GM12878 (cell line): ENCODE data around the gene ACOT7. TPM values are rescaled to one million over a fixed set of nuclear protein-coding genes. Genes with fewer than 3 reads are reported as not detected.

Experiments used
- ATAC-seq: fragments of 200-7000 bp; cut with Tn5 transposase; 3 replicates; pipeline ENCODE4 v1.9.1; 2020; ENCODE audit warnings: mild to moderate bottlenecking, moderate library complexity
- BruUV-seq: library from RNA; stranded (reverse); fragments of 400-500 nt; replicated peaks from 2 replicates; lab custom pipeline; 2021; lab: Mats Ljungman, UMichigan
- CTCF ChIA-PET: fragments of 300-600 bp; sonication (Branson Sonifier 250); formaldehyde crosslinking; extraction: SDS; loops from one replicate; lab custom pipeline; 2021; ENCODE audit warnings: inconsistent platforms; lab: Yijun Ruan, JAX
- POLR2A ChIA-PET: fragments of 350-600 bp; formaldehyde crosslinking; extraction: SDS; loops from one replicate; lab custom pipeline; 2021; ENCODE audit warnings: inconsistent platforms; lab: Charles Lee
- RAD21 ChIA-PET: fragments of 300-600 bp; sonication (Branson Sonifier 250); formaldehyde crosslinking; loops from one replicate; lab custom pipeline; 2023; ENCODE audit warnings: antibody characterized with exemption; ENCODE audit not compliant: unreplicated experiment; lab: Charles Lee
- SMC1A ChIA-PET: fragments of 300-600 bp; sonication (Branson Sonifier 250); formaldehyde crosslinking; loops from one replicate; lab custom pipeline; 2023; ENCODE audit not compliant: unreplicated experiment, uncharacterized antibody; lab: Charles Lee
- DNase-seq: peaks from one replicate; pipeline ENCODE4 v3.0.0-alpha.2; 2011; ENCODE audit warnings: low read depth, low spot score
- FAIRE-seq: peaks from 3 replicates; lab custom pipeline; 2011; peaks lifted over from hg19 to GRCh38; lab: Jason Lieb, UNC
- H2AFZ ChIP-seq: 2 replicates; pipeline ENCODE4 v1.6.0; 2011; ENCODE audit warnings: low read depth, low read length, control low read depth; ENCODE audit not compliant: control insufficient read depth
- H3K27ac ChIP-seq: 2 replicates; pipeline ENCODE4 v1.5.1; 2011; ENCODE audit warnings: control low read depth; ENCODE audit not compliant: control insufficient read depth, insufficient read depth
- H3K27me3 ChIP-seq, 2 experiments: replicated peaks in 1 of 2; 2 replicates each; pipeline versions ENCODE4 v1.6.0 to v1.6.1; 2011; ENCODE audit warnings: low read length in 1 of 2; ENCODE audit not compliant: control insufficient read depth in 2 of 2, insufficient read depth in 2 of 2
- H3K36me3 ChIP-seq, 2 experiments: 2 replicates each; pipeline ENCODE4 v1.5.1; 2011; ENCODE audit warnings: low read length in 1 of 2; ENCODE audit not compliant: control insufficient read depth in 2 of 2, insufficient read depth in 2 of 2
- H3K4me1 ChIP-seq: 2 replicates; pipeline ENCODE4 v1.6.1; 2011; ENCODE audit warnings: mild to moderate bottlenecking, low read length, moderate library complexity, mixed read lengths; ENCODE audit not compliant: control insufficient read depth, insufficient read depth
- H3K4me2 ChIP-seq: 2 replicates; pipeline ENCODE4 v1.6.0; 2011; ENCODE audit warnings: control low read depth; ENCODE audit not compliant: control insufficient read depth, insufficient read depth
- H3K4me3 ChIP-seq: fragments of 200-600 bp; sonication (generic); 2 replicates; pipeline ENCODE4 v1.5.1; 2016
- H3K79me2 ChIP-seq: 2 replicates; pipeline ENCODE4 v1.6.0; 2011; ENCODE audit warnings: low read length; ENCODE audit not compliant: control insufficient read depth, insufficient read depth
- H3K9ac ChIP-seq: 2 replicates; pipeline ENCODE4 v1.8.0; 2011; ENCODE audit warnings: low read length, control low read depth, mixed read lengths; ENCODE audit not compliant: control insufficient read depth, insufficient read depth
- H3K9me3 ChIP-seq: replicated peaks from 3 replicates; pipeline ENCODE4 v1.5.1; 2011; ENCODE audit warnings: mild to moderate bottlenecking, low read length; ENCODE audit not compliant: control insufficient read depth, insufficient read depth
- H4K20me1 ChIP-seq: 2 replicates; pipeline ENCODE4 v1.6.0; 2011; ENCODE audit not compliant: control insufficient read depth, insufficient read depth
- BHLHE40 ChIP-seq, 2 experiments: fragments of 450-650 bp in 1 of 2; IDR thresholded peaks; 2 replicates each; pipeline ENCODE4 v1.6.1; 2011 to 2017; ENCODE audit warnings: low read depth in 2 of 2, borderline replicate concordance in 1 of 2, improper control_type of control experiment in 1 of 2, low read length in 1 of 2, mild to moderate bottlenecking in 1 of 2
- BMI1 ChIP-seq: fragments of 450-650 bp; IDR thresholded peaks from 2 replicates; pipeline ENCODE4 v1.6.1; 2016; ENCODE audit warnings: mild to moderate bottlenecking, moderate library complexity, borderline replicate concordance
- CHD1 ChIP-seq: IDR thresholded peaks from 2 replicates; pipeline ENCODE4 v1.6.1; 2012; ENCODE audit warnings: low read depth, low read length, improper control_type of control experiment
- ETV6 ChIP-seq, 2 experiments: fragments of 450-650 bp in 1 of 2; IDR thresholded peaks in 1 of 2; conservative IDR thresholded peaks in 1 of 2; 2 replicates each; pipeline ENCODE4 v1.6.1; 2014; ENCODE audit warnings: antibody characterized with exemption in 1 of 2, borderline replicate concordance in 1 of 2, low read depth in 1 of 2, mild to moderate bottlenecking in 1 of 2, moderate library complexity in 1 of 2
- NBN ChIP-seq: fragments of 450-650 bp; IDR thresholded peaks from 2 replicates; pipeline ENCODE4 v1.6.1; 2016
- POLR2AphosphoS2 ChIP-seq: IDR thresholded peaks from 2 replicates; pipeline ENCODE4 v1.6.1; 2011; ENCODE audit warnings: low read depth, mild to moderate bottlenecking, low read length, improper control_type of control experiment, moderate library complexity
- TAF1 ChIP-seq: IDR thresholded peaks from 2 replicates; pipeline ENCODE4 v1.6.1; 2011; ENCODE audit warnings: mild to moderate bottlenecking, low read depth, low read length, borderline replicate concordance
- YBX1 ChIP-seq: fragments of 450-650 bp; IDR thresholded peaks from 2 replicates; pipeline ENCODE4 v1.6.1; 2016; ENCODE audit warnings: antibody characterized with exemption
- ZNF384 ChIP-seq: IDR thresholded peaks from 2 replicates; pipeline ENCODE4 v1.6.1; 2012; ENCODE audit warnings: low read depth, mild to moderate bottlenecking, low read length, improper control_type of control experiment, borderline replicate concordance
- ZNF622 ChIP-seq: fragments of 450-650 bp; IDR thresholded peaks from 2 replicates; pipeline ENCODE4 v1.6.1; 2017; ENCODE audit warnings: mild to moderate bottlenecking, inconsistent platforms
- ZSCAN29 ChIP-seq: fragments of 450-650 bp; IDR thresholded peaks from 2 replicates; pipeline ENCODE4 v1.6.1; 2017; ENCODE audit warnings: mild to moderate bottlenecking, moderate library complexity
- WGBS: methylation state at CpG from one replicate; pipeline ENCODE4 v1.1.6; 2016; ENCODE audit warnings: low lambda C conversion rate; ENCODE audit not compliant: insufficient replicate concordance, insufficient coverage; ENCODE audit errors: missing lambda C conversion rate; 5-methylcytosine and 5-hydroxymethylcytosine counted together
- in situ Hi-C: fragments of 300-500 bp; cut with MboI; formaldehyde crosslinking; loops from 9 replicates; pipeline ENCODE4 v1.14.3; 2018; ENCODE audit warnings: mixed read lengths
- intact Hi-C: fragments of 100-400 bp; cut with micrococcal nuclease; formaldehyde crosslinking; loops from one replicate; pipeline ENCODE4 v1.14.2; 2022; ENCODE audit not compliant: unreplicated experiment
- polyA plus RNA-seq, 11 experiments: library from polyadenylated mRNA; depleted of rRNA in 4 of 11; unstranded in 6 of 11; stranded (reverse) in 5 of 11; fragments of >200 nt; fragmentation: Nextera tagmentation in 4 of 11; fragmentation: Illumina TruSeq in 1 of 11; extraction: Ambion mirVana in 4 of 11; extraction: Trizol in 1 of 11; gene quantifications; 1 replicate in 1 of 11; 2 replicates in 10 of 11; pipeline versions ENCODE4 v1.2.1 to v1.2.3, GENCODE V29; 2011 to 2016; ENCODE audit warnings: inconsistent platforms in 2 of 11, missing spikeins in 2 of 11, low read depth in 1 of 11
- total RNA-seq, 4 experiments: library from RNA; depleted of rRNA in 3 of 4; stranded (reverse); fragments of >200 nt in 3 of 4; fragmentation: Illumina TruSeq in 1 of 4; extraction: Trizol in 1 of 4; gene quantifications; 2 replicates each; pipeline versions ENCODE4 v1.2.1 to v1.2.3, GENCODE V29; 2013 to 2021
- TF ChIP-seq, protein P1 (sequence below): IDR thresholded peaks from 2 replicates; pipeline ENCODE4 v1.6.1; 2011; ENCODE audit warnings: mild to moderate bottlenecking, low read depth, low read length, moderate library complexity; ENCODE audit not compliant: insufficient replicate concordance

The ACOT7 gene
- total and polyA plus RNA-seq, 10 of the 15 experiments (the other 5 are each of a cell fraction or from before 2014, with no cell fraction given): 8.9 to 206 (median 61.2) TPM

DNA sequence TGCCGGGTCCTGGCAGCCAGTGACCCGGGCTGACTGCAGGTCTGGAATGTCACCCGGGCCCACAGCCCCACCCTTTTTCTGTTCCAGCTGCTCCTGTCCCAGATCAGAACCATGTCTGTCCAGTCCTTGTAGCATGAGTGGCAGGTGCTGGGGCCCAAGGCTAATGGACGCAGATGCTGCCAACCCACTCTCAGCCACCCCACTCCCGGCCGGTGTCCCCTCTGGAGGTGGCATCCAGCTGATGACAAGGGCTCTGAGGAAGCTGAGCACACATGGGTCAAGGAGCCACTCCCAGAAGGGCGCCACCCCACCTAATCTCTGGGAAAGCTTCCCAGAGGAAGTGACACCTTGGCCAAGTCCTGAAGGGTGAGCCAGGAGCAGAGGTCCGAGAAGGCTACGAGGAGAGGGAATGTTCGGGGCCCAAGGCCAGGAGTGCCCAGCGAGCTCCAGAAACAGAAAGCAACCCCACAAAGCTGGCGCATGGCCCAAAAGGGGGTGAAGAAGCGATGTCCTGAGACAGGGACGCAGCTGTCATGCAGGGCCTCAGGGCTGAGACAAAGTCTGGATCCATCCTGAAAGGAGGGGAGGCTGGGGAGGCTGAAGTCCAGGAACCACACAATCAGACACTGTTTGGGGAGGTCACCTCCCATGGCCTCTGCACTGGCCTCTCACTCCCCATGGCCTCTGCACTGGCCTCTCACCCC is 39.5 kb downstream of the ACOT7 start:
- no peak for TF ChIP-seq POLR2AphosphoS2
- TF ChIP-seq BMI1: no peak
- TF ChIP-seq ETV6 (conservative IDR thresholded peaks at IDR 0.05 in 1 of 2, IDR thresholded peaks at IDR 0.05 in 1 of 2; ENCODE audit: borderline replicate concordance in 1 of 2, low read depth in 1 of 2): no peak
- no peak for TF ChIP-seq ZNF384
- no peak for TF ChIP-seq YBX1
- TF ChIP-seq, protein P1, sequence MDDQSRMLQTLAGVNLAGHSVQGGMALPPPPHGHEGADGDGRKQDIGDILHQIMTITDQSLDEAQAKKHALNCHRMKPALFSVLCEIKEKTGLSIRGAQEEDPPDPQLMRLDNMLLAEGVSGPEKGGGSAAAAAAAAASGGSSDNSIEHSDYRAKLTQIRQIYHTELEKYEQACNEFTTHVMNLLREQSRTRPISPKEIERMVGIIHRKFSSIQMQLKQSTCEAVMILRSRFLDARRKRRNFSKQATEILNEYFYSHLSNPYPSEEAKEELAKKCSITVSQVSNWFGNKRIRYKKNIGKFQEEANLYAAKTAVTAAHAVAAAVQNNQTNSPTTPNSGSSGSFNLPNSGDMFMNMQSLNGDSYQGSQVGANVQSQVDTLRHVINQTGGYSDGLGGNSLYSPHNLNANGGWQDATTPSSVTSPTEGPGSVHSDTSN: no peak
- TF ChIP-seq NBN: no peak
- TF ChIP-seq ZSCAN29: no peak
- no peak for TF ChIP-seq TAF1
- TF ChIP-seq CHD1: no peak
- no peak for TF ChIP-seq BHLHE40 (IDR thresholded peaks at IDR 0.05; ENCODE audit: borderline replicate concordance in 1 of 2, low read depth in 2 of 2, low read length in 1 of 2)
- no peak for TF ChIP-seq ZNF622
- Histone ChIP-seq H3K4me3 (no peak overlapping the region), H3K79me2 (peaks cover 8% of the 10 kb centered on the region), H3K4me1 (peaks cover 11% of the 10 kb centered on the region), H3K36me3 (peaks cover 0 to 4% of the 10 kb centered on the region in 2 experiments; a peak in 2 of 4 replicates), H3K27me3 (no peaks in the 10 kb centered on the region), H2AFZ (no peak overlapping the region), H3K4me2 (no peak overlapping the region), H3K9me3 (no peaks in the 10 kb centered on the region), H3K9ac (no peak overlapping the region), H4K20me1 (no peaks in the 10 kb centered on the region), H3K27ac (no peak overlapping the region)
- 86% methylated on average over 14 of the region's 14 CpGs for WGBS
- intact Hi-C loops: no loop called here
- FAIRE-seq (no peak), ATAC-seq (no peak), DNase-seq (no peak)
- ChIA-PET SMC1A (no interaction called here), CTCF (interaction anchor here (15.2 kb wide), 1 partner anchor 45 kb away, joined by 276 read pairs; the partner anchor contains the start of gene ACOT7), RAD21 (no interaction called here), POLR2A (no interaction called here)
- BruUV-seq: no TSS peak
- in situ Hi-C loops: no loop called here
